Ishikawa (cell line): ENCODE measurements around the gene FAM53B.

Experiments used
- CEBPB ChIP-seq: IDR thresholded peaks from 2 replicates; pipeline ENCODE4 v1.6.1; 2012
- CREB1 ChIP-seq: IDR thresholded peaks from 2 replicates; pipeline ENCODE4 v1.6.1; 2012; ENCODE audit warnings: low read depth
- EGR1 ChIP-seq: IDR thresholded peaks from 2 replicates; pipeline ENCODE4 v1.6.1; 2012
- EP300 ChIP-seq: IDR thresholded peaks from 2 replicates; pipeline ENCODE4 v1.6.1; 2012; ENCODE audit warnings: borderline replicate concordance
- FOXM1 ChIP-seq: IDR thresholded peaks from 2 replicates; pipeline ENCODE4 v1.6.1; 2012; ENCODE audit warnings: low read depth, borderline replicate concordance
- RAD21 ChIP-seq: IDR thresholded peaks from 2 replicates; pipeline ENCODE4 v1.6.1; 2012; ENCODE audit warnings: low read depth
- TAF1 ChIP-seq: IDR thresholded peaks from 2 replicates; pipeline ENCODE4 v1.6.1; 2012; ENCODE audit warnings: low read depth, mild to moderate bottlenecking
- TEAD4 ChIP-seq: IDR thresholded peaks from 2 replicates; pipeline ENCODE4 v1.6.1; 2012
- YY1 ChIP-seq: IDR thresholded peaks from 2 replicates; pipeline ENCODE4 v1.6.1; 2012; ENCODE audit warnings: low read depth
- TF ChIP-seq, protein P1 (sequence below): IDR thresholded peaks from 2 replicates; pipeline ENCODE4 v1.6.1; 2012
- TF ChIP-seq, protein P2 (sequence below): IDR thresholded peaks from 2 replicates; pipeline ENCODE4 v1.6.1; 2012

DNA sequence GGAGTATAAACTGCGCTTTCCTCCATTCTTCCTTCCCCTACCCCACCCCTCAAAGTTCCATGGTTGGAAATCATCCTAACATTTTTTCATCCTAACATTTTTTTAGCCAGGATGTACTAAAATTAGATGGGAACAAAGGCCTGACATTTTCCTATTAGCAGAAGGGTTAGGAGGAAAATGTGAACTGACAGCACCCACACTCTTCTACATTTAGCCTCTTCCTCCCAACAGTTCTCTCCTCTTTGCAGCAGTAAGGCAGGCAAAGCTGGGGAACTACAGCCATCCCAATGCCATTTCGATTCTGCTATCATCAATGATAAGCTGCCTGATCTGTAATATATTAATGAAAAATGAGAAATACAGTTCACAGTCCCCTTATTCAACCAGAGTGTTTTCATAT, 11.4 kb upstream of the FAM53B start:
- TF ChIP-seq FOXM1 (no peak), YY1 (no peak), RAD21 (no peak), CEBPB (no peak), TAF1 (no peak), CREB1 (no peak), EP300 (no peak), TEAD4 (no peak), EGR1 (no peak)
- TF ChIP-seq, protein P1, sequence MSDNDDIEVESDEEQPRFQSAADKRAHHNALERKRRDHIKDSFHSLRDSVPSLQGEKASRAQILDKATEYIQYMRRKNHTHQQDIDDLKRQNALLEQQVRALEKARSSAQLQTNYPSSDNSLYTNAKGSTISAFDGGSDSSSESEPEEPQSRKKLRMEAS = no peak
- TF ChIP-seq, protein P2, sequence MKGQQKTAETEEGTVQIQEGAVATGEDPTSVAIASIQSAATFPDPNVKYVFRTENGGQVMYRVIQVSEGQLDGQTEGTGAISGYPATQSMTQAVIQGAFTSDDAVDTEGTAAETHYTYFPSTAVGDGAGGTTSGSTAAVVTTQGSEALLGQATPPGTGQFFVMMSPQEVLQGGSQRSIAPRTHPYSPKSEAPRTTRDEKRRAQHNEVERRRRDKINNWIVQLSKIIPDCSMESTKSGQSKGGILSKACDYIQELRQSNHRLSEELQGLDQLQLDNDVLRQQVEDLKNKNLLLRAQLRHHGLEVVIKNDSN = no peak
